Mononuclear cell (primary cell): ENCODE measurements around the gene JMJD7. TPM values are rescaled to one million over a fixed set of nuclear protein-coding genes. Genes with fewer than 3 reads are reported as not detected.

Experiments
- H3K27me3 ChIP-seq: 2 replicates; pipeline ENCODE4 v1.6.0; 2011; ENCODE audit warnings: low read length, control low read depth; ENCODE audit not compliant: insufficient read depth
- H3K4me1 ChIP-seq: 2 replicates; pipeline ENCODE4 v1.5.1; 2011; ENCODE audit warnings: mild to moderate bottlenecking, low read length, control low read depth; ENCODE audit not compliant: insufficient read depth
- H3K4me3 ChIP-seq: 2 replicates; pipeline ENCODE4 v1.5.1; 2011; ENCODE audit warnings: mild to moderate bottlenecking, low read length, moderate library complexity
- H3K9me3 ChIP-seq: 2 replicates; pipeline ENCODE4 v1.5.1; 2011; ENCODE audit warnings: low read depth, mild to moderate bottlenecking, control low read depth, low read length
- total RNA-seq: library from RNA; depleted of rRNA; stranded (reverse); fragments of >200 nt; gene quantifications from one replicate; pipeline ENCODE4 v1.2.3, GENCODE V29; 2012

Gene JMJD7
- total RNA-seq, 1 donor, result 9.1 TPM

DNA sequence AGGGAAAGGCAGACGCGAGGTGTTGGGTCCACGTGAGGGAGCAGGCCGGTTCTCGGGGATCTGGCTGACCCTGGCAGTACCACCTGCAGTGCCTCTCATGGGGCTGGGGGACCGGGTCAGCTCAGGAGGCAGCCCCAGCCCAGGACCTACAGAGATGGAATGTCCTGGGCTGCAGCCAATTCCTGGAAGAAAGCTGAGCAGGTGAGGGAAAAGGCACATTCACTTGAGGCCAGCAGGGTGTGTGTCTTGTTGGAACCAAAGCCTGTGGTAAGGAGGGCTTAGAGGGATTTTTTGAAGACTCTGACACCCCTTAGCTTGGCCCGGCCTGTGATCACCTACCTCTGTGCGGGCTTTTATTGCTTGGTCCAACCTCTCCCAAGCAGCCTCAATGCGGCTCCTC, 26.6 kb downstream of the JMJD7 start:
- Histone ChIP-seq H3K9me3 (no peaks in the 10 kb centered on the region), H3K4me3 (no peak overlapping the region), H3K27me3 (no peaks in the 10 kb centered on the region), H3K4me1 (no peaks in the 10 kb centered on the region)

DNA sequence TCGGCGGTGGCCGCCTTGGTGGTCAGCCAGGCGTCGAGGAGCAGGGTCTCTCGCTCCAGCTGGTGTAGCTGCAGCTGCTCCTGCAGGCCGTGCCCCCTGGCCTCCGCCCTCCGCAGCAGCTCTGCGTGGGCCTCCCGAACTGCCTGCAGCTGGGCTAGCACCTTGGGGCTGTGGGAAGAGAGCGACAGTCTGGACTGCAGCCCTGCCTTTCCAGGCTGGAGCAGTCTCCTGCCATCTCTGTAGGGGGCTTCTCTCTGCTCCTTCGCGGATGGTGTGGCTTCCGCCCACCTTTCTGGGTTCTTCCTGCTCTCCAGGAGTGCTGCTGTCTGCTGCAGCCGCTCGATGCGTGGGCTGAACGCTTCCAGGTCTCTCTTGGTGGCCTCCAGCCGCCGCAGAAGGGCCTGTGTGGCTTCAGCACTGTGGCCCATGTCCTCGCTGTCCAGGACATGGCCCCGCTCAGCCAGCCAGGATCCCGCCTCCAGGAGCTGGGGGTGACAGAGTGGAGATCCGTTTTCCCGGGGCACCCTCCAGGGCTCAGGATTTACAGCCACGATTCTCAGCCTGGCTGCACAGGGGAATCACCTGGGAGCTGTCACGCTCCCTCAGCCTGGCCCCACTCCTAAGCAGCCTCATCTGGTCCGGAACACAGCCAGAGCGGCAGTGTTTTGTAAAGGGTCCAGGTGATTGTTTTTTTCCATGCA, 27.5 kb downstream of the JMJD7 start:
- no peaks in the 10 kb centered on the region for H3K9me3 ChIP-seq
- no peak overlapping the region for H3K4me3 ChIP-seq
- H3K4me1 ChIP-seq, result no peaks in the 10 kb centered on the region
- H3K27me3 ChIP-seq, result no peaks in the 10 kb centered on the region

DNA sequence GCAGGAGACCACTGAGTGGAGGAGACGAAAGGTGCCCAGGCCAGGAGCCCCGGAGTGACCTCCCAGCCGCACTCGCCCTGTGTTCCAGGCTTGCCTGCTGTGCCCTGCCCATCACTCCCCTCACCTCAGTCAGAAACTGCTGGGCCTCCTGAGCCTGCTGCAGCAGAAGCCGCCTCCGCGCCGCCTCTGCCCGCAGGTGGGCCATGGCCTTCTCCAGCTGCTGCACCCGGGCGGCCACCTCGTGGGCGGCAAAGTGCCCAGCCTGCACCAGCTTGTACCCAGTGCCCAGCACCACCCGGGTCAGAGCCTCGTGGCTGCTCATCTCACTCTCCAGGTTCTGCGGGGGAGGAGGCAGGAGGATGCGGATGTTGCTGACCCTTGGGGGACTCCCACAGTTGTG, 28.4 kb downstream of the JMJD7 start:
- Histone ChIP-seq H3K4me1 (no peaks in the 10 kb centered on the region), H3K9me3 (no peaks in the 10 kb centered on the region), H3K4me3 (no peak overlapping the region), H3K27me3 (no peaks in the 10 kb centered on the region)

DNA sequence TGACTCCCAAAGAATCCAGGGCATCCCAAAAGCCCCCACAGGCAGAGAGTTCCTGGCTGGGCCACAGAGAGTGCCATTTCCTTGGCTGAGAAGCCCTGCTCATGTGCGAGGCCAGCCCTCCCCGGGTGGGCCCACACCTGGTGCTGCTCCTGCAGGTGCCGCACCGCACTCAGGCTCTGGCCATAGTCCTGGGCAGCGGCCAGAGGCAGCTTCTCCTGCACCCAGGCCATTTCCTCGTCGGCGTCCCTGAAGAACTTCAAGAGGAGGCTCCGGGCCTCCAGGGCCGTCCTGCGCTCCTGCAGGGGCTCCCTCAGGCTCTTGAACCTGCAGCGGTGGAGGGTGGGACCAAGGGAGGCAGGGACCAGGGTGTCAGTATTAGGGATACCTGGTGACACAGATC, 28.8 kb downstream of the JMJD7 start:
- Histone ChIP-seq H3K27me3 (no peaks in the 10 kb centered on the region), H3K4me1 (no peaks in the 10 kb centered on the region), H3K4me3 (no peak overlapping the region), H3K9me3 (no peaks in the 10 kb centered on the region)

DNA sequence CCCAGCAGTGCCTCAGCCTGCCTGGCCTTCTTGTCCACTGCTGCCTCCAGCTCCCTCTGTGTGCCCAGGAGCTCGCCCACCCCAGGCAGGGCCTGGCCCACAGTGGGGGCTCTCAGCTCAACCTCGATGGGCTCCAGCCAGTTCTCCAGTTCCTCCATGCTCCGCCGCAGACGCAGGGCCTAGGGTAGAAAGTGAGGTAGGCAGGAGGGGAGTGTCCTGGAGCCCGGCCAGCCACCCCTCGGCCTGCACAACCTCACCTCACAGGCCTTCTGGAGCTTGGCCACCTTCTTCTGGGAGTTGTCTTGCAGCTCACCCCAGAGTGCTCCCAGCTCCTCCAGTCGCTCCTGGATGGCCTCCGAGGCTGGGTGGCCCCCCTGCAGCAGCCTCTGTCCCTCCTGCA, 29.4 kb downstream of the JMJD7 start:
- no peaks in the 10 kb centered on the region for H3K4me1 ChIP-seq
- H3K9me3 ChIP-seq, result no peaks in the 10 kb centered on the region
- no peak overlapping the region for H3K4me3 ChIP-seq
- no peaks in the 10 kb centered on the region for H3K27me3 ChIP-seq

DNA sequence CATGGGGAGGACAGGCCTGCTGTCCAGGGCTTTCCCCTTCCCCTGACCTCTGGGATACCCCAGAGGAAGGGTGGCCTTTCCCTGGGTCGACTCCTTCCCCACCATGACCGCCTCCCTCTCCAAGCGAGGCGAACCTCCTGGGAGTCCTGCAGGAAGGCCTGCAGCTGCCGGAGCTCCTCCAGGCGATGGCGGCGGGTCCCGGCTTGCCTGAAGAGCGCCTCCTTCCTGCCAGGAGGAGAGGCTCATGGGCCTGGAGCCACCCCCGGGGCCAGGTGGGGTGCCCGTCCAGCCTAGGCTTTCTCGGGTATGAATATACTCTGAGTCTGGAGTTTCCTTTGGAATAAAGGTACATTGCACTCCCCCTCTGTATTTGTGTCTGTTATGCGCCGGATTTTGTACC, 30.9 kb downstream of the JMJD7 start:
- no peaks in the 10 kb centered on the region for H3K4me1 ChIP-seq
- no peak overlapping the region for H3K4me3 ChIP-seq
- H3K9me3 ChIP-seq, result no peaks in the 10 kb centered on the region
- H3K27me3 ChIP-seq, result no peaks in the 10 kb centered on the region

DNA sequence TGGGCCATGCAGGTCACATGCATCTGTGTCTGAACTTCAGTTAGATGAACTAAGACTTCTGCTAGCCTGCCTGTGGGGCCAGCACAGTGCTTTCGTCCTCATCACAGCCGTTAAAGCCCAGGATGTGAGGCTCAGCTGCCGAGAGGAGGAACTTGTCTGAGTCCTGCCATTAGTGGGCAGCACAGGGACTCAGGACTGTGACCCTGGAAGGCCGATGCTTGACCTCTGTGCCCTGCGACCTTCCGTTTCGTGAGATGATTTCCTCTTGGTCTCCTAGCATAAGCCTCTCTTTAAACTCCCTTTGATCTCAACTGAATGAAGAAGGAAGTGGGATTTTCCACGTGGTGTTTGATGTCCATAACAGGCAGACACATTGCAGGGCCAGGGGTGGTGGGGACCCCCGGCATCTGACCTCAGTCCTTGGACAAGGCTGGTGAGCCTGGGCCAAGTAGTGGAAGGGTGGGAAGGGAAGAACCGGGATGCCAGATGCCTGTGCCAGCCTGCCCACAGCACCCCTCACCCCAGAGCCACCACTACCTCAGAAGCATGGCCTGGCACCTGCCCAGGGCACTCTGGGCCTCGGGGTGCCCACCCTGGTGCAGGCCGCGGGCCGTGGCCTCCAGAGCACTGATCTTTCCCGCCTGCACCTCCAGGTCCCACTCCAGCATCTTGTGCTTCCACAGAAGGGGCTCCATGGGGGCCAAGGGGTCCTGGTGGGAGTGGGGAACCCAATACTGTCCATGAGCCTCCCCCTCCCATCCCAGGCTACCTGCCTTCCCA, 32.3 kb downstream of the JMJD7 start:
- H3K9me3 ChIP-seq, result no peaks in the 10 kb centered on the region
- H3K4me1 ChIP-seq, result no peaks in the 10 kb centered on the region
- no peak overlapping the region for H3K4me3 ChIP-seq
- no peaks in the 10 kb centered on the region for H3K27me3 ChIP-seq

DNA sequence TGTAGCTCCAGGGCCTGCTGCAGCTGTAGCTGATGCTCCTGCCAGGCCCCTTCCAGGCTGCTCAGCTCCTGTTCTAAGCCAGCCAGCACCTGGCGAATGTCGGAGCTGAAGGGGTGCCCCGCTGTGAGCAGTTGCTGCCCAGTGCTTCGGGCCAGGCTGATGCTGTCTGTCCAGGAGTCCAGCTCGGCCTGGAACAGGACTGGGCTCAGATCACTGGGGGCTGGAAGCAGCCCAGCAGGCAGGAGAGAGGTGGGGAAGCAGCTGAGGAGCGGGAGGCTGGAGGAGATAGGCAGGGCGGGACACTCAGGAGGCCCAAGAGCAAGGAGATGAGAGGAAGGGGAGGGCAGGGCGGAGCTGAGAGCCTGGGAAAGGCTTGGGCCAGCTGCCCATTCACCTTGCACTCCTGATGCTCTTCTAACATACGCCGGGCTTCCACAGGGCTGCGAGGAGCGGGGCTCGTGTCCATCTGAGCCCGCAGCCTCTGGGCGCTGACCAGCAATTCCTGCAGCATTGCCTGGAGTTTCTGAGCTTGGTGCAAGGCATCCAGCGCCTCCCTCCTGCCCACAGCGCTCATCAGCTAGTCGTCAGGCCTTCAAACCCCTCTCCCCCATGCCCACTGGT, 34.0 kb downstream of the JMJD7 start:
- Histone ChIP-seq H3K9me3 (no peaks in the 10 kb centered on the region), H3K4me3 (no peak overlapping the region), H3K4me1 (no peaks in the 10 kb centered on the region), H3K27me3 (no peaks in the 10 kb centered on the region)

DNA sequence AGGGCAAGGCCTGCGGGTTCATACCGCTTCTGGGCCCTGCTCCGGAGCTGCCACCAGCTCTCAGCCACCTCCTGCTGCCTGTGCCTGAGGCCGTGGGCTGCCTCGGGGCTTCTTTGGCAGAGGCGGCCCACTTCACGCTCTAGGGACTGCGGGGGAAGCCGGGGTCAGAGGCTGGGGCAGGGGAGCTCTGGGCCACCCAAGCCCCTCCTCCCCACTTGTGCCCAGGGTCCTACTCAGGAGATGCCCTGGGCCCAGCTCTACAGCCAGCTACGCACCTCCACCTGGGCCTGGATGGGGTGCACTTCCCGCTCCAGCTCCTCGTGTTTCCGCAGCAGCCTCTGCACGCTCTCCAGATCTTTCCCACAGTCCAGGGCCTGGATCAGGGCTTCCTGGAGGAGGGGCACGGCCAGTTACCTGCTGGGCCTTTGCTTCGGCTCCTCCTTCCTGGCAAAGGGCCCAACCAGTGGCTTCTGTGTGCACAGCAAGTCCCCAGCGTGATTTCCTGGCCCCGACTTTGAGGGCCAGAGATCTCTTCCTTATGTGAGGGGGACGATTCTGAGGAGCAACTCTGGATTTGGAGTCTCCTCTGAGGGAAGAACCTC, 34.7 kb downstream of the JMJD7 start:
- Histone ChIP-seq H3K27me3 (no peaks in the 10 kb centered on the region), H3K4me3 (no peak overlapping the region), H3K4me1 (no peaks in the 10 kb centered on the region), H3K9me3 (no peaks in the 10 kb centered on the region)

DNA sequence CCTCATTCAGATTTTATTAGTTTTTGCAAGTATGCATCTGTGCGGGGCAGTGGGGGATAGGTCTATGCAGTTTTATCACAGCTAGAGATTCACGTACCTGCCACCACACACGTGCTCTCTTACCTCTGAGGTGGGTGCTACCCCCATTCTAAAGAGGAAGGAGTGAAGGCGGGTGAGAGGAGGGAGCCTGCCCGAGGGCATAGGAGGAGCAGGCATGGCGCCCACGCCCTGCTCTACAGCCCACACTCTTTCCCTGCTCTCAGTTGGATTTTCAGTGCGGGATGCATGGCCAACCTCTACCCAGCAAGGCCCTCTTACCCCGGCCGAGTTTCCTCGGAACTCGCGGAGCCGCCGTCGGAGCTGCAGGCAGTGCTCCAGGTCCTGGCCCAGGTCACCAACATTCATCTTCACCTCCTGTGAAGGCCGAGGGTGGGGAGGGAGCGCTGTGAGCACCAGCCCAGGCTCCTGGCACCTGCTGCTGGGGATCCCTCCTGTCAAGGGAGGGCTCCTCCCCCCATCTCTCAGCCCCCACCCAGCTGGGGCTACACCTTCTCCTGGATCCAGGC, 37.7 kb downstream of the JMJD7 start:
- Histone ChIP-seq H3K9me3 (no peaks in the 10 kb centered on the region), H3K4me3 (no peak overlapping the region), H3K4me1 (no peaks in the 10 kb centered on the region), H3K27me3 (no peaks in the 10 kb centered on the region)

DNA sequence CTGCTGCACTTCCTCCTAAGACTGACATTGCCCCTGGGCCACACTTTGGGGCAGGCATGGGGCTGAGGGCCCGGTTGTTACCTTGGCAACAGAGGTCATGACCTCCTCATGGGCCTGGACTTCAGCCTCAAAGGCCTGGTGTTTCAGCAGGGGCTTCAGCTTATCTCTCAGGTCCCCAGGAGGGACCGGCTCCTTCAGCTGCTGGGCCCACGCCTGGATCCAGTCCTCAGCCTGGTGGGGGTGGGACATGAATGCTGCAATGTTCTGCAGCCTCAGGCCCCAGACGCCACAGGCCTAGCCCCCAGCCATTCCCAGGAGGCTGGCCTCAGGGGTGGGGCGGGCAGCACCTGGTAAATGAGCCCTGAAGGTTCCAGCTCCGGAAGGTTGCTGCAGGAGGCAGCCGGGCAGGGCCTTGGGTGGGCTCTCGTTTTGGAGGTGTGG, 38.4 kb downstream of the JMJD7 start:
- Histone ChIP-seq H3K4me1 (no peaks in the 10 kb centered on the region), H3K27me3 (no peaks in the 10 kb centered on the region), H3K9me3 (no peaks in the 10 kb centered on the region), H3K4me3 (no peak overlapping the region)

DNA sequence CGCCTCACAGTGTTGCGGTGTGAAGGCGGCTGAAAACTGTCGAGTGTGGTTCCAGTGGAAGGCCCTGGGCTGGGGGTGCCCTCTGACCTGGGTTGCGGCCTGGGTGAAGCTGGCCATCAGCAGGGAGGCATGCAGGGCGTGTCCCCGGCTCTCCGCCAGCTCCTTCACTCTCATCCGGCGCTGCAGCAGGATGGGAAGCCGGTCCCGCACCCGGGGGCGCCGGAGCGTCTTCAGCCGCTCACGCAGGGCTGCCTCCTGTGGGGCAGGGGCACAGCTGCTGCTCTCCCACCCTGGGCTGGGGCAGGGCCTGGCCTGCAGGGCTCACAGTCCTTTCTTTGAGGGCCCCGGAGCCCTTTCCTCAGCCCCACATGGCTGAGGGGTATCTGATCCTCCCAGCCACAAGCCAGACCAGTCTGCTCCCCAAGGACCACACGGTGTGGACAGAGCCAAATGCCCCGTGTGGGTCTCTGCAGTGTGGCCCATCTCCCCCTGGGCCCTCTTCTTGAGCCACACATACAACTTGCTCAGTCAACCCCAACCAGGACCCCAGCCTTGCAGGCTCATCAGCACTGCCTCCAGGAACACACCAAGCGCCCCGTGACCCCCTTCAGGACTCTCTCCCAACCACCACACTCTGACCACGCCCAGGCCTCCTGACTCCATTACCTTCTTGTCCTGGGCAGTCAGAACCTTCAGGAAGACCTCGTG, 39.1 kb downstream of the JMJD7 start:
- Histone ChIP-seq H3K9me3 (no peaks in the 10 kb centered on the region), H3K4me3 (no peak overlapping the region), H3K27me3 (no peaks in the 10 kb centered on the region), H3K4me1 (no peaks in the 10 kb centered on the region)

DNA sequence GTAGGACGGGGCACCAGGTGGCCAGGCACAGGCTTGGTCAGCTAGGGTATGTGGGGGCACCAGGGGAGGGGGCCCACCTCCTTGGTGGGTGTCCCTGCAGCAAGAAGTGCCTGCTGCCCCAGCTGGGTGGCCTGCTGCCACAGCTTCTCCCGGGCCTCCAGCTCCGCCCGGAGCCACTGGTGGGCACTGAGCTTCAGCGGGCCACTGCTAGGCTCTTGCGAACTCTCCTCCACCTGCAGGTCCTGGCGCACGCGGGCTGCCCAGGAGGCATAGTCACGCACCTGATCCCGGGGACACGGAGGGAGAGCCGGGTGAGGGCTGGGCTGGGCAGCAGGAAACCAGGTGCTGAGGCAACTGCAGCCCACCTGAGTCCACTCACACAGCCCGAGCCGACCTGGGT, 40.4 kb downstream of the JMJD7 start:
- no peaks in the 10 kb centered on the region for H3K4me1 ChIP-seq
- no peaks in the 10 kb centered on the region for H3K9me3 ChIP-seq
- no peak overlapping the region for H3K4me3 ChIP-seq
- H3K27me3 ChIP-seq, result no peaks in the 10 kb centered on the region

DNA sequence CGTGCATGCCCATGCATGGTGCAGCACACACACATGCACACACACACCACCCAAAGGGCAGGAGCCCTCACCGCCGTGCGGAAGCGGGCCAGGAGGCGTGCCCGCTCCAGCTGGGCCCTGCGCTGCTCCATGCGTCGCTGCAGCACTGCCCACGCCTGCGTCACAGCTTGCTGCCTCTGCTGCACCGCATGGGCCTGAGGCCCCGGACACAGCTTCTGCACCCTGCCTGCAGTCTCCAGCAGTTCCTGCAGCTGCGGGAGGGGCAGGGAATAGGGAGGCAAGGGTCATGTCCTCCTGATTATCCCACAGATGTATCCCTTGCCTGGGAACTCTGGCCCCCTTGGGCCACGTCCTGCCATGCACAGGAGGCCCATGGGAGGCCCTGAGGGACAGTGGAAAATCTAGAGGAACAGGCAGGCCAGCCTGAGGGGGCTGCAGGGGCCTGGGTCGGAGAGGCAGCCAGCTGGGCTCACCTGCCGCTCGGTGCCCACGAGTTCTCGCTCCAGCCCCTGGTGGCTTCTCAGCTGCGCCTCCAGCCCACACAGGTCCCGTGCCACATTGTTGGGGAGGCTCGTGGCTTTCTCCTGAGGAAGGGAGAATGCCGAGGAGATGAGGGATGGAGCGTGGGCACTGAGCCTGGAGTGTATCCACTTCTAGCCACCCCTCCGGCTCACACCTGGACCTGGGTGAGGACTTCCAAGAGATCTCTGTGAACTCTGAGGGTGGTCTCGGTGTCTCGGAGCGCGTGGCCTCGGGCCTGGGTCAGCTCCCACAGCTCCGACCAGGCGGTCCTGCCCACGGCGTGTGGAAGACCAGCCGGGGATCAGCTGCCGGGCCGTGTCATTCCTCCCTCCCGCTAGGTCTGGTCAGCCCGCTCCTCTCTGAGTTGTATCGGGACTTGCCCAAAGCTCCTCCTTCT, 42.1 kb downstream of the JMJD7 start:
- Histone ChIP-seq H3K4me1 (no peaks in the 10 kb centered on the region), H3K9me3 (no peaks in the 10 kb centered on the region), H3K4me3 (no peak overlapping the region), H3K27me3 (no peaks in the 10 kb centered on the region)
